ENCODE measurements around the gene RNF167.

- TF ChIP-seq TAF1 (conservative IDR thresholded peaks at IDR 0.05) (no peak), CTCF (IDR thresholded peaks at IDR 0.05; ENCODE audit: low read depth, low read length, missing input control) (no peak), GABPA (IDR thresholded peaks at IDR 0.05 in 1 of 2, conservative IDR thresholded peaks at IDR 0.05 in 1 of 2) (no peak), JUND (IDR thresholded peaks at IDR 0.05) (no peak), RAD21 (IDR thresholded peaks at IDR 0.05) (no peak), ZBTB33 (IDR thresholded peaks at IDR 0.05) (no peak)
Measured at GRCh38 chr17:4959261-4959965, 19.3 kb downstream of the RNF167 start.

Measured in liver (tissue), 3 donors.